ENCODE data around the gene PFKFB1. TPM values are rescaled to one million over a fixed set of nuclear protein-coding genes. Genes with fewer than 3 reads are reported as not detected.

Gene PFKFB1
- polyA plus RNA-seq, 1 donor (not counting 4 experiments of a cell fraction or from before 2014, with no cell fraction given): 0.33 TPM

GRCh38 chrX:54964766-54965497 is 29.1 kb downstream of the PFKFB1 start:
- no peaks in the 10 kb centered on the region for H3K4me1 ChIP-seq (ENCODE audit: control insufficient read depth, extremely low read depth, insufficient read depth, low read length)
- no peaks in the 10 kb centered on the region for H3K27me3 ChIP-seq (ENCODE audit: control insufficient read depth, extremely low read depth, insufficient read depth, low read length)
- H3K4me3 ChIP-seq (ENCODE audit: control insufficient read depth in 2 of 3, extremely low read depth in 1 of 3, insufficient read depth in 2 of 3, low read depth in 1 of 3, low read length in 3 of 3): no peak overlapping the region
- FAIRE-seq (no peak), DNase-seq (ENCODE audit: low read depth, low spot score) (no peak)
- no peak overlapping the region for H3K4me2 ChIP-seq (ENCODE audit: control insufficient read depth, extremely low read depth, insufficient read depth, low read depth, low read length)
- dilution Hi-C loops (cut with MboI; ENCODE audit: extremely low pct_ligation_motif_present, low sequenced_read_pairs): no loop called here
- no peaks in the 10 kb centered on the region for H3K36me3 ChIP-seq (ENCODE audit: control insufficient read depth in 2 of 2, extremely low read depth in 1 of 2, insufficient read depth in 2 of 2, low read length in 2 of 2)
- no peaks in the 10 kb centered on the region for H4K20me1 ChIP-seq (ENCODE audit: control insufficient read depth, extremely low read depth, insufficient read depth, low read length)
- H3K27ac ChIP-seq (ENCODE audit: control insufficient read depth, insufficient read depth, low read length): no peak overlapping the region
- no peak for TF ChIP-seq EZH2 (IDR thresholded peaks at IDR 0.05; ENCODE audit: low read length)
- TF ChIP-seq CTCF (optimal IDR thresholded peaks at IDR 0.05 in 1 of 3, IDR thresholded peaks at IDR 0.05 in 1 of 3, conservative IDR thresholded peaks at IDR 0.05 in 1 of 3; ENCODE audit: extremely low read depth in 1 of 3, insufficient read depth in 2 of 3, low read length in 3 of 3): no peak
- no peaks in the 10 kb centered on the region for H3K9me3 ChIP-seq (ENCODE audit: control insufficient read depth, low read depth, low read length)
- no peaks in the 10 kb centered on the region for H3K9me1 ChIP-seq (ENCODE audit: control insufficient read depth, extremely low read depth, insufficient read depth, low read length)
- no peaks in the 10 kb centered on the region for H3K79me2 ChIP-seq (ENCODE audit: control insufficient read depth, insufficient read depth, low read length)
- no peak overlapping the region for H3K9ac ChIP-seq (ENCODE audit: control insufficient read depth, extremely low read depth, insufficient read depth, low read length)
- H2AFZ ChIP-seq (ENCODE audit: control insufficient read depth, low read length): no peak overlapping the region

GRCh38 chrX:54961750-54962149 is 32.2 kb downstream of the PFKFB1 start:
- H3K4me1 ChIP-seq (ENCODE audit: control insufficient read depth, extremely low read depth, insufficient read depth, low read length): no peaks in the 10 kb centered on the region

More at GRCh38 chrX:54961750-54962149, 32.2 kb downstream of the PFKFB1 start:
- H3K27me3 ChIP-seq (ENCODE audit: control insufficient read depth, extremely low read depth, insufficient read depth, low read length): no peaks in the 10 kb centered on the region
- FAIRE-seq (no peak), DNase-seq (ENCODE audit: low read depth, low spot score) (no peak)
- no peak overlapping the region for H3K27ac ChIP-seq (ENCODE audit: control insufficient read depth, insufficient read depth, low read length)
- H3K9ac ChIP-seq (ENCODE audit: control insufficient read depth, extremely low read depth, insufficient read depth, low read length): no peak overlapping the region
- no peaks in the 10 kb centered on the region for H3K79me2 ChIP-seq (ENCODE audit: control insufficient read depth, insufficient read depth, low read length)
- H3K36me3 ChIP-seq (ENCODE audit: control insufficient read depth in 2 of 2, extremely low read depth in 1 of 2, insufficient read depth in 2 of 2, low read length in 2 of 2): no peaks in the 10 kb centered on the region
- no peak overlapping the region for H2AFZ ChIP-seq (ENCODE audit: control insufficient read depth, low read length)
- dilution Hi-C loops (cut with MboI; ENCODE audit: extremely low pct_ligation_motif_present, low sequenced_read_pairs): no loop called here
- no peaks in the 10 kb centered on the region for H4K20me1 ChIP-seq (ENCODE audit: control insufficient read depth, extremely low read depth, insufficient read depth, low read length)
- TF ChIP-seq EZH2 (IDR thresholded peaks at IDR 0.05; ENCODE audit: low read length) (no peak), CTCF (optimal IDR thresholded peaks at IDR 0.05 in 1 of 3, IDR thresholded peaks at IDR 0.05 in 1 of 3, conservative IDR thresholded peaks at IDR 0.05 in 1 of 3; ENCODE audit: extremely low read depth in 1 of 3, insufficient read depth in 2 of 3, low read length in 3 of 3) (no peak)
- H3K9me3 ChIP-seq (ENCODE audit: control insufficient read depth, low read depth, low read length): no peaks in the 10 kb centered on the region
- H3K9me1 ChIP-seq (ENCODE audit: control insufficient read depth, extremely low read depth, insufficient read depth, low read length): no peaks in the 10 kb centered on the region
- H3K4me2 ChIP-seq (ENCODE audit: control insufficient read depth, extremely low read depth, insufficient read depth, low read depth, low read length): no peak overlapping the region
- no peak overlapping the region for H3K4me3 ChIP-seq (ENCODE audit: control insufficient read depth in 2 of 3, extremely low read depth in 1 of 3, insufficient read depth in 2 of 3, low read depth in 1 of 3, low read length in 3 of 3)
